Measurements from ENCODE around the gene WWC1. TPM values are rescaled to one million over a fixed set of nuclear protein-coding genes. Genes with fewer than 3 reads are reported as not detected.

The WWC1 gene
- total RNA-seq, 1 experiment from 2014 or later: 190 TPM

DNA sequence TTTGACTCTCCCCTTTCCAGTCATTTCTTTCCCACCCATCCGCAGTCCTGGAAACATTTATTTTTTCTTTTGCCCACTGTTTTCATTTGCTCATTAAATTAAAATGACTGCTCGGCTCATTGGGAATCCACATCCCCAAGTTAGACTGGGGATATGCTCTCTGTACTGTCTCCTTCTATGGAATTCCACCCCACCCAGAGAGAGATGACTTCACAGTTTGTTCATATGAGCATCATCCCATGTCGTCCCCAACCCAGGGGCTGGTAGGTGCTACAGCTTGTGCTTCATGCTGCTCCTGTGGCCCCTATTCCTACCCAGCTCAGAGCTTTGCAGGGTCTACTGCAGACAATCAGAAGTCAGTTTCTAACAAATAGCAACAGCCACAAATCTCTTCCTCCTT is 178.4 kb downstream of the WWC1 start:
- intact Hi-C loops (cut with micrococcal nuclease; ENCODE audit: unreplicated experiment): no loop called here
- DNase-seq: no peak
- CTCF ChIA-PET: no interaction called here
- Mint-ChIP-seq H3K4me3 (ENCODE audit: low read depth, unreplicated experiment) (no peak overlapping the region), H3K9me3 (ENCODE audit: low read depth, unreplicated experiment) (no peaks in the 10 kb centered on the region), H3K27ac (ENCODE audit: unreplicated experiment) (no peak overlapping the region), H3K27me3 (ENCODE audit: unreplicated experiment) (no peaks in the 10 kb centered on the region), H3K36me3 (ENCODE audit: insufficient read depth, unreplicated experiment) (peaks cover 86% of the 10 kb centered on the region), H3K4me1 (ENCODE audit: low read depth, unreplicated experiment) (peaks cover 17% of the 10 kb centered on the region)
- BruUV-seq (replicated peaks): no TSS peak
- no peak for TF ChIP-seq CTCF (IDR thresholded peaks at IDR 0.05; ENCODE audit: unreplicated experiment)

- intact Hi-C loops (cut with micrococcal nuclease; ENCODE audit: unreplicated experiment): no loop called here
- no TSS peak for BruUV-seq (replicated peaks)
- CTCF ChIA-PET: no interaction called here
- Mint-ChIP-seq H3K4me1 (ENCODE audit: low read depth, unreplicated experiment) (peaks cover 17% of the 10 kb centered on the region), H3K27ac (ENCODE audit: unreplicated experiment) (no peak overlapping the region), H3K4me3 (ENCODE audit: low read depth, unreplicated experiment) (no peak overlapping the region), H3K36me3 (ENCODE audit: insufficient read depth, unreplicated experiment) (peaks cover 74% of the 10 kb centered on the region), H3K27me3 (ENCODE audit: unreplicated experiment) (no peaks in the 10 kb centered on the region), H3K9me3 (ENCODE audit: low read depth, unreplicated experiment) (no peaks in the 10 kb centered on the region)
- no peak for DNase-seq
- no peak for TF ChIP-seq CTCF (IDR thresholded peaks at IDR 0.05; ENCODE audit: unreplicated experiment)
Observed at GRCh38 chr5:168471785-168472184, 180.3 kb downstream of the WWC1 start.

- H3K4me3 Mint-ChIP-seq (ENCODE audit: low read depth, unreplicated experiment): no peak overlapping the region
Observed at GRCh38 chr5:168472329-168472728, 180.9 kb downstream of the WWC1 start.

GRCh38 chr5:168474319-168474718 is 182.9 kb downstream of the WWC1 start:
- Mint-ChIP-seq H3K9me3 (ENCODE audit: low read depth, unreplicated experiment) (no peaks in the 10 kb centered on the region), H3K4me3 (ENCODE audit: low read depth, unreplicated experiment) (no peak overlapping the region), H3K4me1 (ENCODE audit: low read depth, unreplicated experiment) (peaks cover 17% of the 10 kb centered on the region), H3K27ac (ENCODE audit: unreplicated experiment) (no peak overlapping the region), H3K27me3 (ENCODE audit: unreplicated experiment) (no peaks in the 10 kb centered on the region), H3K36me3 (ENCODE audit: insufficient read depth, unreplicated experiment) (peaks cover 70% of the 10 kb centered on the region)
- TF ChIP-seq CTCF (IDR thresholded peaks at IDR 0.05; ENCODE audit: unreplicated experiment): no peak
- no peak for DNase-seq
- BruUV-seq (replicated peaks): no TSS peak
- CTCF ChIA-PET: interaction anchor here (0.6 kb wide), 1 partner anchor 178 kb away, joined by 3 read pairs; no protein-coding TSS in a partner anchor
- intact Hi-C loops (cut with micrococcal nuclease; ENCODE audit: unreplicated experiment): no loop called here

More at GRCh38 chr5:168472329-168472728, 180.9 kb downstream of the WWC1 start:
- peaks cover 17% of the 10 kb centered on the region for H3K4me1 Mint-ChIP-seq (ENCODE audit: low read depth, unreplicated experiment)
- no peaks in the 10 kb centered on the region for H3K9me3 Mint-ChIP-seq (ENCODE audit: low read depth, unreplicated experiment)
- intact Hi-C loops (cut with micrococcal nuclease; ENCODE audit: unreplicated experiment): no loop called here
- BruUV-seq (replicated peaks): no TSS peak
- H3K27ac Mint-ChIP-seq (ENCODE audit: unreplicated experiment): peak overlapping the region; percentile 51
- CTCF ChIA-PET: no interaction called here
- peak; percentile 8 for DNase-seq
- TF ChIP-seq CTCF (IDR thresholded peaks at IDR 0.05; ENCODE audit: unreplicated experiment): no peak
- H3K36me3 Mint-ChIP-seq (ENCODE audit: insufficient read depth, unreplicated experiment): peaks cover 76% of the 10 kb centered on the region
- H3K27me3 Mint-ChIP-seq (ENCODE audit: unreplicated experiment): no peaks in the 10 kb centered on the region

Data from Calu3 (cell line).